Neural crest cell (in vitro differentiated cells): Measurements from ENCODE around the gene KIDINS220. TPM values are rescaled to one million over a fixed set of nuclear protein-coding genes. Genes with fewer than 3 reads are reported as not detected.
A peak's percentile ranks its signal among the peaks of the same experiment; 100 is the strongest.

ENCODE experiments used
- DNase-seq: peaks from one replicate; pipeline ENCODE4 v3.0.0; 2021; ENCODE audit warnings: low read depth, mixed read lengths, low spot score
- H3K27ac Mint-ChIP-seq: one replicate; pipeline ENCODE4 v1.8.0; 2021; ENCODE audit warnings: mild to moderate bottlenecking, mixed read lengths; ENCODE audit not compliant: unreplicated experiment
- H3K27me3 Mint-ChIP-seq: 2 replicates; pipeline ENCODE4 v1.8.0; 2021; ENCODE audit warnings: low read depth, mild to moderate bottlenecking, mixed read lengths
- H3K36me3 Mint-ChIP-seq: 2 replicates; pipeline ENCODE4 v1.8.0; 2021; ENCODE audit warnings: low read depth, mild to moderate bottlenecking, mixed read lengths
- H3K4me1 Mint-ChIP-seq: 2 replicates; pipeline ENCODE4 v1.8.0; 2021; ENCODE audit warnings: mixed read lengths
- H3K4me3 Mint-ChIP-seq: one replicate; pipeline ENCODE4 v1.8.0; 2021; ENCODE audit warnings: mild to moderate bottlenecking, mixed read lengths
- H3K9me3 Mint-ChIP-seq: 2 replicates; pipeline ENCODE4 v1.8.0; 2021; ENCODE audit warnings: mixed read lengths
- total RNA-seq: library from RNA; stranded (reverse); gene quantifications from 2 replicates; pipeline ENCODE4 v1.2.1, GENCODE V29; 2021
- TF ChIP-seq, protein P1 (sequence below): fragments of 200-600 bp; sonication (generic); conservative IDR thresholded peaks from 2 replicates; pipeline ENCODE4 v1.5.0; 2021; ENCODE audit warnings: antibody characterized with exemption, mild to moderate bottlenecking

Gene KIDINS220
- total RNA-seq, 1 donor from 2014 or later, result 61.1 TPM

DNA sequence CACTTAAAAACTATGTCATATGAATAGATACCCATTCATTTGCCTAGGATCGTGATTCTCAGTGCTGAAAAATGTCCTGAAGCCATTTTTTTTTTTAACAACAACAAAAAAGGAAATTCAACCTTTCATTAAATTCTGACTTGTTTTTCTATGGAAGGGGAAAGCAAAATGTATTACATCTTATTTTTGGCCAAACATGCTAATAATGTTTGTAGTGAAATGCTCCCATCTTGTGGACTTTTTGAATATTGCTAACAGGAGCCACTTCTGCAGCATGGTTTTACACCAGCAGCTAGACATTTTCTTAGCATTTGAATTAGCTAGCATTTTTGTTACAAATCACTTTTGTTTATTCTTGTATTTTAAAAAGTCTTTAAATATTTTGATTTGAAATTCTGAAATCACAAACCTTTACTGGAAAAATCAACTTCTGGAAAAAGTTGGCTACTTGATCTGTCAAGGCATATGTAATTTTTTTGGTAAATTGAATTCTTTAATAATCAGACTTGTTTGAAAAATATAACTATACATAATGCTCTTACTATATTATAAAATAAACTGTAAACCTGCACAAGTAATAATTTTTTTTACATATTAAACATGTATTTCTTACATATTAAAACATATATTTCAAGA lies 75.8 kb downstream of the KIDINS220 start:
- Mint-ChIP-seq H3K9me3 (no peaks in the 10 kb centered on the region), H3K36me3 (peaks cover 20% of the 10 kb centered on the region), H3K4me1 (no peaks in the 10 kb centered on the region), H3K27me3 (no peaks in the 10 kb centered on the region), H3K4me3 (no peak overlapping the region), H3K27ac (no peak overlapping the region)
- TF ChIP-seq, protein P1, sequence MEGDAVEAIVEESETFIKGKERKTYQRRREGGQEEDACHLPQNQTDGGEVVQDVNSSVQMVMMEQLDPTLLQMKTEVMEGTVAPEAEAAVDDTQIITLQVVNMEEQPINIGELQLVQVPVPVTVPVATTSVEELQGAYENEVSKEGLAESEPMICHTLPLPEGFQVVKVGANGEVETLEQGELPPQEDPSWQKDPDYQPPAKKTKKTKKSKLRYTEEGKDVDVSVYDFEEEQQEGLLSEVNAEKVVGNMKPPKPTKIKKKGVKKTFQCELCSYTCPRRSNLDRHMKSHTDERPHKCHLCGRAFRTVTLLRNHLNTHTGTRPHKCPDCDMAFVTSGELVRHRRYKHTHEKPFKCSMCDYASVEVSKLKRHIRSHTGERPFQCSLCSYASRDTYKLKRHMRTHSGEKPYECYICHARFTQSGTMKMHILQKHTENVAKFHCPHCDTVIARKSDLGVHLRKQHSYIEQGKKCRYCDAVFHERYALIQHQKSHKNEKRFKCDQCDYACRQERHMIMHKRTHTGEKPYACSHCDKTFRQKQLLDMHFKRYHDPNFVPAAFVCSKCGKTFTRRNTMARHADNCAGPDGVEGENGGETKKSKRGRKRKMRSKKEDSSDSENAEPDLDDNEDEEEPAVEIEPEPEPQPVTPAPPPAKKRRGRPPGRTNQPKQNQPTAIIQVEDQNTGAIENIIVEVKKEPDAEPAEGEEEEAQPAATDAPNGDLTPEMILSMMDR, result peak; percentile 80
- no peak for DNase-seq

DNA sequence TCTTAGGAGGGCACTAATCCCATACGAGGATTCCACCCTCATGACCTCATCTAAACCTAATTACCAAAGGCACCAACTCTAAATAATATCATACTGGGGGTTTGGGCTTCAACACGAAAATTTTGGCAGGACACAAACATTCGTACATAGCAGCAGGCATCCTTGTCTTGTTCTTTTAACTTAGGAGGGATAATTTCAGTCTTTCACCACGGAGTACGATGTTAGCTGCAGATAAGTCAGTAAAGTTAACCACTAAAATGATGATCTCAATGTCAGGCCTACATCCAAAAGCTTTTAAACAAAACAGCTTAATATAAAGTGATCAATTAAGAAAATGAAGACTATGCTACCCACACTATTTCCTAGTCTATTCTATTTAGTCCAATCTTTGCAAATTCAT lies 80.7 kb downstream of the KIDINS220 start:
- H3K27ac Mint-ChIP-seq, result no peak overlapping the region
- H3K27me3 Mint-ChIP-seq, result no peaks in the 10 kb centered on the region
- H3K4me1 Mint-ChIP-seq, result peaks cover 25% of the 10 kb centered on the region
- TF ChIP-seq, protein P1, result no peak
- peaks cover 26% of the 10 kb centered on the region for H3K36me3 Mint-ChIP-seq
- H3K9me3 Mint-ChIP-seq, result peaks cover 3% of the 10 kb centered on the region
- no peak for DNase-seq
- no peak overlapping the region for H3K4me3 Mint-ChIP-seq

DNA sequence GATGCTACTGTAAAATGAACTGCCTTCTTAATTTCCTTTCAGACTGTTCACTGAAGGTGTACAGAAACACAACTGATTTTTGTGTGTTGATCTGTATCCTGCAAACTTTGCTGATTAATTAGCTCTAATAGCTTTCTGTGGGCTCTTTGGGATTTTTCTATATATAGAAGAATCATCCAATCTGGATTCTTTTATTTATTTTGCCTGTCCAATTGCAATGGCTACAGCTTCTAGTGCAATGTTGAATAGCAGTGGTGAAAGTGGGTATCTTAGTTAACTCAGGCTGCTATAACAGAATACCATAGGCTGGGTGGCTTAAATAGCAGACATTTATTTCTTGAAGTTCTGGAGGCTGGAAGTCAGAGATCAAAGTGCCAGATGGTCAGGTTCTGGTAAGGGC lies 81.2 kb downstream of the KIDINS220 start:
- DNase-seq, result no peak
- H3K36me3 Mint-ChIP-seq, result peaks cover 26% of the 10 kb centered on the region
- no peak overlapping the region for H3K4me3 Mint-ChIP-seq
- peaks cover 25% of the 10 kb centered on the region for H3K4me1 Mint-ChIP-seq
- no peak overlapping the region for H3K27ac Mint-ChIP-seq
- peaks cover 3% of the 10 kb centered on the region for H3K9me3 Mint-ChIP-seq
- TF ChIP-seq, protein P1, result no peak
- no peaks in the 10 kb centered on the region for H3K27me3 Mint-ChIP-seq

DNA sequence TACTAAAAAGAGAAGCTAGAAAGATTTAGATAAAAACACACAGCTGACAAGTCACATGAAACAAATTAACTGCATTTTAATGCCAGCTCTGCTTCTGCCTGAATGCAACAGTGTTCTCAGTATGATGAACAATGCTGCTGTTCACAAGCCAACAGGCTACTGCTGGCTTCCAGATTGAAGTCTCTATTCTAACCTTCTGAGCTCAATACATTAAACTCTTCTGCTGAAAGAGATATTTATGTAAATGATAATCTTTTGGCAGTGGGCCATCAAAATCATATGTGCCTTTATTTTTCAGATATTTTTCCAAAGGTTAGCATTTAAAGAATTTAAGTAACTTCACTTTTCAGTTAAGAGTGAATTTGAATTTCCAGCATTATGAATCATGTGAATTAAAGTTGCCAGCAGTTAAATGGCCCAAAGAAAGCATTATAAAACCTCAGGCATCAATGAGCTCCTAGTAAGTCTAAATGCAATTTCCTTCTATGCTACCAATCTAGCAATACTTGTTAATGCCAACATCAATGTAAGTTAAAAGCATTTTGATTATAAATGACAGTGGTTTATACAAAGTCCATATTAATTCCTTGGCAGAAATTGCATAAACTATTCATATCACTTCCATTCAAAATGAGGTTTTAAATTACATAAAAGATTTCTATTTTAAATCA lies 83.2 kb downstream of the KIDINS220 start:
- no peak for DNase-seq
- Mint-ChIP-seq H3K36me3 (peaks cover 26% of the 10 kb centered on the region), H3K9me3 (peaks cover 3% of the 10 kb centered on the region), H3K4me1 (peaks cover 25% of the 10 kb centered on the region), H3K4me3 (peak overlapping the region; percentile 33), H3K27me3 (no peaks in the 10 kb centered on the region), H3K27ac (peak overlapping the region; percentile 62)
- TF ChIP-seq, protein P1, result no peak

DNA sequence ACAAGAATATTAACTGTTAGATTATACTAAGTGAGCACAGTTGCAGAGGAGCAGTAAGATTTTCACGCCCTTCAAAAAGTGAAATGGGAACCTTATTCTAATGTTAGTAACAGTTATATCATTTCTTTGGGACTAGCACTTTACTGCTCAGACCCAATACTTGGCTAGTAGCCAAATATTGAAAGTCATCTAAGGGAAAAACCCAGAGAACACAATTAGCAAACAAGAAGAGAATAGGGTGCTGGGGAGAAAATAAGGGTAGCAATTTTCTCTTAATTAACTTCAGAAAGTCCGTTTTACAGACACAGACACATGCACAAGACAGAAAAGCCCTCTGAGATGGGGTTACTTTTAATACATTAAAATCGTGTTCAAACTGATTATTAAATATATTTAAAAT lies 83.8 kb downstream of the KIDINS220 start:
- peaks cover 3% of the 10 kb centered on the region for H3K9me3 Mint-ChIP-seq
- no peak for DNase-seq
- H3K27me3 Mint-ChIP-seq, result no peaks in the 10 kb centered on the region
- H3K4me3 Mint-ChIP-seq, result no peak overlapping the region
- H3K27ac Mint-ChIP-seq, result no peak overlapping the region
- peaks cover 25% of the 10 kb centered on the region for H3K4me1 Mint-ChIP-seq
- H3K36me3 Mint-ChIP-seq, result peaks cover 26% of the 10 kb centered on the region
- TF ChIP-seq, protein P1, result no peak
